Ectodermal cell (in vitro differentiated cells): ENCODE results near the gene PPP1R13B.

Experiments used
- H3K27ac ChIP-seq: 2 replicates; pipeline ENCODE4 v1.7.0; 2013; ENCODE audit warnings: mild to moderate bottlenecking, low read depth, low read length; ENCODE audit not compliant: insufficient read depth, poor library complexity, severe bottlenecking
- H3K27me3 ChIP-seq: 2 replicates; pipeline ENCODE4 v1.7.0; 2013; ENCODE audit warnings: mild to moderate bottlenecking, low read length; ENCODE audit not compliant: insufficient read depth, control insufficient read depth, poor library complexity, severe bottlenecking
- H3K36me3 ChIP-seq: one replicate; pipeline ENCODE4 v1.7.0; 2013; ENCODE audit warnings: low read length; ENCODE audit not compliant: control insufficient read depth, insufficient read depth
- H3K4me1 ChIP-seq: one replicate; pipeline ENCODE4 v1.7.0; 2013; ENCODE audit warnings: low read length; ENCODE audit not compliant: control insufficient read depth, insufficient read depth
- H3K4me3 ChIP-seq: 2 replicates; pipeline ENCODE4 v1.7.0; 2013; ENCODE audit warnings: low read depth, low read length, control low read depth; ENCODE audit not compliant: insufficient read depth
- H3K9me3 ChIP-seq: 2 replicates; pipeline ENCODE4 v1.7.0; 2013; ENCODE audit warnings: mild to moderate bottlenecking, low read length, moderate library complexity; ENCODE audit not compliant: control insufficient read depth
- WGBS, 2 experiments: methylation state at CpG; one replicate each; pipeline ENCODE4 v1.1.7; 2013; ENCODE audit warnings: missing lambda C conversion rate in 2 of 2; 5-methylcytosine and 5-hydroxymethylcytosine counted together

The PPP1R13B gene

GRCh38 chr14:103714063-103714724 lies 133.2 kb downstream of the PPP1R13B start:
- 82 to 84% methylated on average over 16 of the region's 16 CpGs for WGBS, 2 experiments
- Histone ChIP-seq H3K4me1 (peaks cover 23% of the 10 kb centered on the region), H3K9me3 (no peaks in the 10 kb centered on the region), H3K27me3 (no peaks in the 10 kb centered on the region), H3K36me3 (peaks cover 2% of the 10 kb centered on the region), H3K4me3 (peak overlapping the region; percentile 66), H3K27ac (no peak overlapping the region)

- peaks cover 7% of the 10 kb centered on the region for H3K36me3 ChIP-seq
- peaks cover 23% of the 10 kb centered on the region for H3K4me1 ChIP-seq
- no peaks in the 10 kb centered on the region for H3K27me3 ChIP-seq
- no peak overlapping the region for H3K4me3 ChIP-seq
- H3K9me3 ChIP-seq = no peaks in the 10 kb centered on the region
- no peak overlapping the region for H3K27ac ChIP-seq
- WGBS, 2 experiments = 92% methylated on average over 18 of the region's 18 CpGs
Observed at GRCh38 chr14:103713304-103714062, 133.9 kb downstream of the PPP1R13B start.

- Histone ChIP-seq H3K36me3 (peaks cover 7% of the 10 kb centered on the region), H3K27me3 (no peaks in the 10 kb centered on the region), H3K4me3 (no peak overlapping the region), H3K4me1 (peaks cover 23% of the 10 kb centered on the region), H3K9me3 (no peaks in the 10 kb centered on the region), H3K27ac (no peak overlapping the region)
- WGBS, 2 experiments = 91 to 93% methylated on average over 24 of the region's 24 CpGs
Observed at GRCh38 chr14:103712633-103713247, 134.6 kb downstream of the PPP1R13B start.

DNA sequence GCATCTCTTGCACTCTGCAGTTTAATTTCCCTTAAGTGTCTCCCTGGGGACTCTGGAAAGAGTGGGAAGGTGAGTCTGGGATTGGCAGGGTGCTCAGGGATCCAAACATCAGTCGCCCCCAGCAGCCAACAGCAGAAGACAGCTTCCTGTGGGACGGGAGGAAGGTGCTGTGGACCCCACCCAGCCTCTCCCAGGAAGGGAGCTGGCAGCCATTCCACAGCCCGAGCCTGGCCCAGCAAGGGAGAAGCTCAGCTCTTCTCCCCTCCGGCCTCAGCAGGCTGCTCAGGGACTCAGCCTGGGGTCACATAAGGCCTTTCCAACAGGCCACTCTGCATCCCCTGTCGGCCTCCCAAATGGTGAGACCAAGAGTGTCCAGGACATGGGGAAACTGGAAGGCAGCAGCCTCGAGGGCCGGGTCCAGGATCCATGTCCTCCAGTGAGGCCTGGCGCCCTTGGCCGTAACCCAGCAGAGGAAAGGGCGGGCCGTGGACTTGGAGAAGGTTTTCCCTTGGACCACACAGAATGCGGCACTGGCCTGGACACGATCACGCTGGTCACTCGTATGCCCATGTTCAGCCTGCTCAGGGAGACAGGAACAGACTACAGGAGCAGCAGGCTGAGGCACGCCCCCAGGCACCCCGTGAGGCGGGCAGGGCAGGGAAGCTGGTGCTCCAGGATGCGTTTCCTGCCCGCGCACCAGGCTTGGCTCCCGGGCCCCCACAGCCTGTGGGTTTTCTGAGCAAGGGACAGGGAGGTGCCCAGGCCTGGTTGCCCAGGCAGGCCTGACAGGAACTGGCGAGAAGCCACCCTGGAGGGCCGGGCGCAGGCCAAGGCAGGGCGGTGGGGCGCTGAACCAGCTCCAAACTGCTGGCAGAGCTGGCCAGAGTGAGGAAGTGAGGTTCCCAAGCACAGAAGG lies 135.6 kb downstream of the PPP1R13B start:
- Histone ChIP-seq H3K27ac (no peak overlapping the region), H3K36me3 (peaks cover 10% of the 10 kb centered on the region), H3K27me3 (no peaks in the 10 kb centered on the region), H3K4me1 (peaks cover 15% of the 10 kb centered on the region), H3K9me3 (no peaks in the 10 kb centered on the region), H3K4me3 (no peak overlapping the region)
- 91 to 93% methylated on average over 27 of the region's 27 CpGs for WGBS, 2 experiments

DNA sequence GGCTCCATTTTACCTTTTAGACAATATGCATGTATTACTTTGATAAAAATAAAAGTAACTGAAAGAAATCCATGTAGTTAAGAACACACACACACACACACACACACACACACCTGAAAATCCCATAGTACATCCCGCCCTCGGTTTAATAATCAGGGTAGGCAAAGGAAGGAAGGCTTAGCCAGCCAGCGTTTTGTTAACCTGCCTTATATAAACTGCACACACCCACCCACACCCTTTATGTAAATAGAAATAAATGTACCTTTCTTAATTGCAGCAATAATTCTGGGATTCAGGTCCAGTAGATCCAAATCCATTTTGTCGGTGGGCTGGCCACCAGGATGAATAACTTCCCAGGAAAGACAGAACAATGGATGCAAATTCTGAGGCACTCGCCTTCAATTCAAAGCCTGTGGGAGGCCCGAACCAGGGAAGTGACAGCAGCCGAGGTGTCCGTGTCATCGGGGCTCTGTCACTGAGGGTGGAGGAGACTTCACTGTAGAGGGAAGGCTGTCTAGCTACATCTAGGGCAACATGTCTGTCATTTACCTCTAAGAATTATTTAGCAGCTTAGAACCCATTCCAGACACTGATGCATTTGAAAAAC lies 136.5 kb downstream of the PPP1R13B start:
- Histone ChIP-seq H3K27ac (no peak overlapping the region), H3K9me3 (no peaks in the 10 kb centered on the region), H3K36me3 (peaks cover 10% of the 10 kb centered on the region), H3K4me1 (peaks cover 15% of the 10 kb centered on the region), H3K27me3 (no peaks in the 10 kb centered on the region), H3K4me3 (no peak overlapping the region)
- WGBS, 2 experiments = 32 to 53% methylated on average over 8 to 9 of the region's 9 CpGs

DNA sequence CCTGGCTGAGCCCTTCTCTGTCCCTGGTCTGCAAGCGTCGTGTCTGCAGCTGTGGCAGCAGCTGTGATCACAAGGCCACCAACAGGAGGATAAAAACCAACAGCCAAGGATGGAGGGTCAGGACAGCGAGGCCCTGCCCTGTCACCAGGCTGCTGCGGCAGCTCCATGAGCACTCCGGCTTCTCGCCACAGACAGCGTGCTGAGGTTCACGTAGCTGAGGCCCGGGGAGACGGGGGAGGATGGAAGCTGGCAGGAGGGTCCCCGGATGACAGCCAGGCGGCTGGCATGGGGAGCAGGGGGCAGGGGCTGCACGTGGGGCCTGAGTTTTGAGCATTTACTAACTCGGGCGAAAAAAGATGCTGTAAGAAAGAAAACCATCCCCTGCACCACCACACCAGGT lies 137.6 kb downstream of the PPP1R13B start:
- Histone ChIP-seq H3K9me3 (no peaks in the 10 kb centered on the region), H3K4me1 (peaks cover 15% of the 10 kb centered on the region), H3K27ac (no peak overlapping the region), H3K27me3 (no peaks in the 10 kb centered on the region), H3K36me3 (peaks cover 14% of the 10 kb centered on the region), H3K4me3 (no peak overlapping the region)
- 94 to 95% methylated on average over 15 of the region's 15 CpGs for WGBS, 2 experiments

DNA sequence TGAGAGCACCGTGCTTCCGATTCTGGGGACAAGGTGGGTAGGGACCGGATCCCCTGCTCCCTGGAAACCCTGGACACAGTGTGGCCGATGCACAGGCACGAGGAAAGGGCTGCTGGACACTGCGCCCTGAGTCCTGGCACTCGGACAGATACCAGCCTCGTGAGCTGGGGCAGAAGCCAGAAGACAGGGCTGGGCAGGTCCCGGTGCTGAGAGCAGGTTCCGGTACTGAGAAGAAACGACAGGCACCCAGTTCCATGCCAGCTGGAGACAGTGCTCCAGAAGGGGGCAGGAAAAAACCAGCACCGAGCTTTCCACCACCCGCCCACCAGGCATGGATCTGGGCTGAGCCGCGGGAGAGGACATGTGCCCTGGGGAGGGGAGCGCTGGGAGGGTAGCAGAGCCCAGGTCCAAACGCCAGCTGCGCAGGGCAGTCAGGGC lies 138.6 kb downstream of the PPP1R13B start:
- 95 to 97% methylated on average over 18 of the region's 18 CpGs for WGBS, 2 experiments
- H3K36me3 ChIP-seq = peaks cover 23% of the 10 kb centered on the region

DNA sequence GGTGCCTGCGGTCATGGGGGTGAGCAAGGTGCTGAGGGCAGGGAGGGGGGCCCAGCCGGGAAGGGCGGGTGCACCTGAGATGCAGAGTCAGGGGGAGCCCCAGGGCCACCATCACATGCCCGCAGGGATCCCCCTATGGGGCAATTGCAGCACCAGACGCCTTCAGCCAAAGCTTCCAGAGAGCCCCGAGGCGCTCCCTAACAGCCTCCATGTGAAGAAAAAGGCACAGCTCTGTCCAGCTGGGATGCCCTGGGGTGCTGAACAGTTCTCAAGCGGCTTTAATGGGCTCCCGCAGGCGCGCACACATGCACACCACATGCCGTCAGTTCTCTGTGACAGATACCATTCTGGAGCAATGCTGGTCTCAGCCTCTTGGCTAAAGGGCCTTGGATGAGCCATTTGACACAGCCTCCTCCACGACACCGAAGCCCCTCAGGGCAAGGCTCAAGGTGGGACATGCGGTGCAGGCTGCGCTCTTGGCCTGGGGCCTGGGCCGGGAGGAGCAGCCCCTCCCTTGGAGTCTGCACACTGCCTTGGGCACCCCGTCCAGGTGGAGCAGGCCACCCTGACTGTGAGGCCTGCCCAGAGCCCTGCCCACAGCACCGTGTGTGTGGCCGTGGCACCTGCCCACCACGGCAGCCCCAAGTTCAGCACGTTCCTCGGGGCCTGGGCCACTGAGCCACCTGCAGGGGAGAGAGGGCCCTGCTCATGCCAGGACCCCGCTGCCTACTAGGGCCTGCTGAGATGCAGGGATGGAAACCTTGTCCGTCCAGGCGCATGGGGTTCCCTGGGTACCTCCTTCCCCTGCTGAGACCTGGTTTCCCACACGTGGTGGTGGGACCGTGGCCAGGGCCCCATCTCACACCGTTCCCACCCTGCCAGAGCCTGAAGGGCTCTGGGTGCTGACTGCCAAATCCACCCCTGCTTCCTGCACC lies 139.8 kb downstream of the PPP1R13B start:
- Histone ChIP-seq H3K27ac (no peak overlapping the region), H3K27me3 (no peaks in the 10 kb centered on the region), H3K4me3 (no peak overlapping the region), H3K9me3 (no peaks in the 10 kb centered on the region), H3K36me3 (peaks cover 28% of the 10 kb centered on the region), H3K4me1 (peaks cover 8% of the 10 kb centered on the region)
- 94% methylated on average over 29 of the region's 29 CpGs for WGBS, 2 experiments

More for the DNA sequence above, 138.6 kb downstream of the PPP1R13B start:
- Histone ChIP-seq H3K27me3 (no peaks in the 10 kb centered on the region), H3K9me3 (no peaks in the 10 kb centered on the region), H3K27ac (no peak overlapping the region), H3K4me3 (no peak overlapping the region), H3K4me1 (peaks cover 8% of the 10 kb centered on the region)
